NCI-H1048 (cell line): Measurements from ENCODE around the gene ZDHHC19.
"Not testable (repeated sequence)": the region's sequence is repeated elsewhere in the genome, so short reads cannot be mapped to it uniquely, and the experiment has no call there.

Source experiments
- DNase-seq: peaks from one replicate; lab custom pipeline; 2025; lab: John Stamatoyannopoulos, UW

Gene ZDHHC19

DNA sequence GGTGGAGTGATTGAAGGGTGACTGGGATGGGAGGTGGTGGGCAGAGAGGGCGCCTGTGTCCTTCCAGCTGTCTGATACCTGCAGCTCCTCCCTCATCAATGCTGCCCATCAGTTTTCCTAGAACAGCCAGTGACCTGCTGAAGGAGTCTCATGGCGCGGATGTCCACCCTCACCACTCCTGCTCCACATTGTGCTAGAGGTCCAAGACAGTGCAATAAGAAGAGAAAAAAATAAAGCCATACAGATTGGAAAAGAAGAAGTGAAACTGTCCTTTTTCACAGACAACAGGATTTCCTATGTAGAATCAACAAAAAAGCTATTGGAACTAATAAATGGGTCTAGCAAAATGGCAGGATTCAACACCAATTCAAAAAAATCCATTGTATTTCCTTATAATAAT, 7.4 kb downstream of the ZDHHC19 start:
- no peak for DNase-seq

- no peak for DNase-seq
Observed at GRCh38 chr3:196202516-196202970, 8.7 kb downstream of the ZDHHC19 start.

DNA sequence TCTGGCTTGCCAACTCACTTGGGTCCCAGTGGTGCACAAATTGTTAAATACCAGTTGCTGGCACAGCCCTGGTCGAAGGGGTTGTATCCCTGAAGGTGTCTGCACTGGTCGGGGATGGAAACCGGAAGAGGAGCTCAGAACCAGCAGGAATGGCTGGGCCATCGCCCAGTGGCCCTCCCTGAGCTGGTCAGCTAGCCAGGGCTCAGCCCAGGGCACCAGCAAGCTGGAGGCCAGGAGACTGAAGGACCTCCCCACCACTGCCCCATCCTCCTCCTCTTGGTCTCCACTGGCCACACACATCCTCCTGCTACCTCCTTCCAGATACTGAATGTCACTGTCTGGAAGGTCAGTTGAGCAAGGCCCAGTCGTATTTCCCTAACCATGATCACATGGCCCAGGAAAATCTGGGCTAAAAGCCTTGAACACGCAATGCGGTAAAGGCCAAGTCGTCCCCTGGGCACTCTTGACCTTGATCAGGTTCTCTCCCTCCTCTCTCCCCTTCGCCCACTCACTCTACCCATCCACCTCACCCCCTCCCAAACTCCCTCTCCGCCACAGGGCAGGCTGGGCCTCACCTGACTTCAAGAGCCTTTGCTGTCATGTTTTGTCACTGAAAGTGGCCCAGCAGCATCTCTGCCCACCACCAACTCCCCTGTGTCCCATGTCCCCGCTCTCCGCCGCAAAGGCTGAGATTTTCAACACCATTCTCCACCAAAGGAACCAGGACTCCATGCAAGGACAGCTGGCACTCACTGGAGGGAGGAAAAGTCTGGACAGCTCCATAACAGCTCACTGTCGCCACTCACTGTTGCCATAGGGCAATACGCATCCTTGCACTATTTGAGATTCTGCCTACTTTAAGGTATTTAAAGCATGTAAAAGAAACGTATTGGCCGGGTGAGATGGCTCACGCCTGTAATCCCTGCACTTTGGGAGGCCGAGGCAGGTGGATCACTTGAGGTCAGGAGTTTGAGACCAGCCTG, 12.1 kb downstream of the ZDHHC19 start:
- no peak for DNase-seq

- DNase-seq, result no peak
Observed at GRCh38 chr3:196198081-196198675, 13.0 kb downstream of the ZDHHC19 start.

- no peak for DNase-seq
Observed at GRCh38 chr3:196197524-196197923, 13.7 kb downstream of the ZDHHC19 start.

GRCh38 chr3:196195664-196196265, 15.4 kb downstream of the ZDHHC19 start:
- DNase-seq, result no peak

GRCh38 chr3:196194542-196194915, 16.7 kb downstream of the ZDHHC19 start:
- no peak for DNase-seq

- DNase-seq, result no peak
Observed at GRCh38 chr3:196193736-196194541, 17.3 kb downstream of the ZDHHC19 start.

- no peak for DNase-seq
Observed at GRCh38 chr3:196193133-196193735, 18.0 kb downstream of the ZDHHC19 start.

DNA sequence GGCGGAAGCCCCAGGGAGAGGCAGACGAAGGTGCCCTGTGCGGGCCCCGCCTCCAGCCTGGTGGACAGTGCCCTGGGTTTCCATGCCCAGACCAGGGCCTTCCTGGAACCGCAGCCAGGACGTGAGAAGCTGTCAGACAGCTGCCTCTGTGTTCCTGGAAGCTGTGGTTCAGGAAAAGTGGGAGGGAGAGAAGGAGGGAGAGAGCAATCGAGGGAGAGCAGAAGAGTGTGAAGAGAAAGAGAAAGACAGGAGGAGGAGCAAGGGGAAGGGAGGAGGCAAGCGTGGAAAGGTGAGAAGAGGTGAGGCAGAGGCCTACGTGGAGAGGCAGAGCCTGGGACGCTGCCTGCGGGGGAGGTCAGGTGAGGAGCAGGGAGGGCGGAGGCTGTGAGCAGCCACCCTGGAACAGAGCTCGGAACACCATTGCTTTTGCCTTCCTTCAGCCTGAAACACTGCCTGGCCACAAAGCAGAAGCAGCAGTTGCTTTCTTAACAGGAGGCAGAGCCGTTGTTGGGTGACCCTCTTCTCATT, 18.6 kb downstream of the ZDHHC19 start:
- no peak for DNase-seq

DNA sequence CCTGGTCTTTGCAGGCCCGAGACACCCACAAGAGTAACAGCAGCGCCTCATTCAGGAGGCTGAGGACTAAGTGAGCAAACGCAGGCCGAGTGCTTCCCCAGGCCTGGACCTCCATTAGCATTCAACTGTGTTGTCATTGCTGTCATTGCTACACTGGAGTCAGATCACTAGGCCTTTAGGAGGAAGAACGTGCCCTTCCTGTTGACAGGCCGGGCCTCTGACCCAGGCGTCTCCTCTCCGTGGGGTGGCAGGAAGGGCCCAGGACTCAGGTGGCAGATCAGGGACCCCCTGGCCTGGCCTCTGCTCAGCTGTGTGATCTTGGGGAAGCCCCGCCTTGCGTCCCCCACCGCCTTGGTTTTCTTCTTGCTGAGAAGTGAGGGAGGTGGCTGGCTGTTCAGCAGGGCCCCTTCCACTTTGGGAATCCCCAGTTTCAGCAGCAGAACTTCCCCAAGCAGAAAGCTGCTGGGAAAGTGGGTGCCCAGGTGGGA, 19.1 kb downstream of the ZDHHC19 start:
- no peak for DNase-seq

DNA sequence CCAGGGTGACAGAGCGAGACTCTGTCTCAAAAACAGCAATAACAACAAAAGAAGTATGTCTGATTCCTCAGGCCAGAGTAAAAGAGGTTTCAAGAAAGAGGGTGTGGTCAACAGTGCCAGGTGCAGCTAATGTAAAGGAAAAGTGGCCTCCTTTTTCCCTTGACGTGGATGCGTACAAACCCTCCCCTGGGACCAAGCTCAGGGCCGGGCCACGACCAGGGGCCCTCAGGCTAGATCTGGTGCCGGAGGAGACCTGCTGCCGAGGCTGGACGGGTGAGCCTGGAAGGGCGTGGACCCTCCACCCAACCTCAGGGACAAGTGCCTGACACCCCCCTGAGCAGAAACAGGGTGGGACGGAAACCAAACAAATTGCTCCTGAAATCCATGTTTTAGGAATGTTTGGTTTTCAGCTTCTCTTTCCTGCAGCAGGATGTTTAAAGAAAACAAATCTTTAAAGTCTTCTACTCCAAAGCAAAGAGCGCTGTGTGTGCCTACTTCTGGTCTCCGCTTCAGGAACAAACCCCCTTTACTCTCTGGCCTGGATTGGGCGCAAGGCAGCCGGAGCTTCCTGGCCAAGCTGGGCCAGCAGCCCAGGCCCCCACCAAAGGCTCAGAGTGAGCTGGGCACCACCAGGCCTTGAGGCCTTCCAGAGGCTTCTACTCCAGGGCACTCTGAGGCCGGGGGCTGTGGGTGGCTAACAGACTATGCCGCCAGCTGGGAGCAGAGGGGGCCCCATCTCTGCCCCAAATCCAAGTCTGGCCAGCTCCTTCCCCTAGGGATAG, 21.4 kb downstream of the ZDHHC19 start:
- no peak for DNase-seq

- no peak for DNase-seq
Observed at GRCh38 chr3:196186651-196187573, 24.3 kb downstream of the ZDHHC19 start.

DNA sequence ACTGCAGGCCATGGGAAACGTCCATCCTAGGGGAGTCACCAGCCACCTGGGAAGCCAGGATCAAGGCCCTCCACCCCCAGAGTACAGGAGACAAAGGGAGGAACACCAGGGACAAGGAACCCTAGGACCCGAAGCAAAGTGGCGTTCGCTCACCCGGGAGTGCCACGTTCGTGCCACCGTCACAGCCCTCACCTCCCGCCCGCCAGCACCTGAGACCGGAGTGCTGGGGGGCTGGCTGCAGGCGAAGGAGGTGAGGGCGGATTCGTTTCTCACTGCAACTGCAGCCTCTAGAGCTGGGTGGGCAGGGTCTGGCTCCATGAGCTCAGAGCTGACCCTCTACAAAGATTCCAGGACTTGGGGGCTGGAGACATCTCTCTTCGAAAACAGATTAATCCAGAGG, 26.3 kb downstream of the ZDHHC19 start:
- DNase-seq, result no peak

GRCh38 chr3:196184169-196184432, 27.1 kb downstream of the ZDHHC19 start:
- DNase-seq, result not testable (repeated sequence)

GRCh38 chr3:196181127-196181546, 30.1 kb downstream of the ZDHHC19 start:
- DNase-seq, result no peak

GRCh38 chr3:196180346-196180745, 30.9 kb downstream of the ZDHHC19 start:
- no peak for DNase-seq

DNA sequence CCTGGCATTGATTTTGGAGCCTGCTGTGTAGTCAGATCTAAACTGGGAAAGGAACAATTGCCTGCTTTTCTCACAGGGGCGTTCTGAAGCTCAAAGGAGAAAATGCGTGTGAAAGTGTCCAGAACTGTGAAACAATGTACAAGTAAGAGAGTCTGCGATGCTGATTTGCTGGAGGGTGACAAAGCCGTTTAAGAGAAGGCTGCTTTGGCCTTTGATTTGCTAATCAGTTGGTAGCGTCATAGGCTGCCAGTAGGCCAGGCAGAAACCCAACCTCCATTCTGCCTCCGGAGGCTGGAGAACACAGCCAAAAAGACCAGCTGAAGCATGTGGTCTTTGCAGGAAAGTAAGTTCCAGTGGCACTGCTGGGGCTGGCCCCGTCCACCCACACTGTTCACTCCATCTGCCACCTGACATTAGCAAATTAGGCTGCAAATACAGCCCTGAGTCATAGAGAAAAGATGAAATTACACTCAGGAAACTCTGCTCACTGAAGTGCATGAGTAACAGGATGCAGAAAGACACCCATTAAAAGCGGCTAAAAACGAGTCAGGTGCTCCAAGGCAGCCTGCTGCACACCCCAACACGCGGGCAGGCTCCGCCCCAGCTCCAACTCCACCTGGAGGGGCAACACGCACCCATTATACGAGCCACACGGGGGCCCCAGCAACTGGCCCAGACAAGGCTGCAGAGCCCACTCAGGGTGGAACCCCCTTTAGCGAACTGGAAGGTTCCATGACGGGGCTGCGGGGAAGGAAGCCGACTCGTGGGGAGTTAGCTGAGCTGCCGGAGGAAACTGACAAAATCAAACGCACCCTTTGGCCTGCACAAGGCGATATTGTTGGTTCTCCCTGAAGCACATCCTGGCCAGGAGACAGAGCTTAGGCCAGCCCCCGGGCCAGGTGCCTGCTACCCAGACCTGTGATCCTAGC, 31.6 kb downstream of the ZDHHC19 start:
- DNase-seq, result no peak
